ENCODE results near the gene MCAM.

GRCh38 chr11:119341222-119342022, 24.5 kb upstream of the MCAM start:
- TF ChIP-seq CTCF (IDR thresholded peaks at IDR 0.05) (no peak), POLR2A (IDR thresholded peaks at IDR 0.05) (no peak), EP300 (IDR thresholded peaks at IDR 0.05) (no peak)
